C4-2B (cell line): ENCODE data around the gene ADRA1B.

Experiments used
- CTCF ChIP-seq: fragments of 450-650 bp; conservative IDR thresholded peaks from 2 replicates; pipeline ENCODE4 v1.5.1; 2017; ENCODE audit warnings: mild to moderate bottlenecking
- ZFX ChIP-seq: fragments of 450-650 bp; IDR thresholded peaks from 2 replicates; pipeline ENCODE4 v1.6.1; 2017

- TF ChIP-seq CTCF (no peak), ZFX (no peak)
Observed at GRCh38 chr5:159891371-159891770, 24.9 kb upstream of the ADRA1B start.
